Activated CD4-positive, alpha-beta T cell treated with anti-CD3 and anti-CD28 coated beads, Interleukin-10, Interleukin-2, amounts not matched to agents 100 ng/mL and 50 ng/mL, durations not matched to agents 16 hours and 8 hours (primary cell): ENCODE data around the gene DUSP28.

Experiments used
- DNase-seq: peaks from one replicate; pipeline ENCODE4 v3.0.0-alpha.2; 2020

The DUSP28 gene

DNA sequence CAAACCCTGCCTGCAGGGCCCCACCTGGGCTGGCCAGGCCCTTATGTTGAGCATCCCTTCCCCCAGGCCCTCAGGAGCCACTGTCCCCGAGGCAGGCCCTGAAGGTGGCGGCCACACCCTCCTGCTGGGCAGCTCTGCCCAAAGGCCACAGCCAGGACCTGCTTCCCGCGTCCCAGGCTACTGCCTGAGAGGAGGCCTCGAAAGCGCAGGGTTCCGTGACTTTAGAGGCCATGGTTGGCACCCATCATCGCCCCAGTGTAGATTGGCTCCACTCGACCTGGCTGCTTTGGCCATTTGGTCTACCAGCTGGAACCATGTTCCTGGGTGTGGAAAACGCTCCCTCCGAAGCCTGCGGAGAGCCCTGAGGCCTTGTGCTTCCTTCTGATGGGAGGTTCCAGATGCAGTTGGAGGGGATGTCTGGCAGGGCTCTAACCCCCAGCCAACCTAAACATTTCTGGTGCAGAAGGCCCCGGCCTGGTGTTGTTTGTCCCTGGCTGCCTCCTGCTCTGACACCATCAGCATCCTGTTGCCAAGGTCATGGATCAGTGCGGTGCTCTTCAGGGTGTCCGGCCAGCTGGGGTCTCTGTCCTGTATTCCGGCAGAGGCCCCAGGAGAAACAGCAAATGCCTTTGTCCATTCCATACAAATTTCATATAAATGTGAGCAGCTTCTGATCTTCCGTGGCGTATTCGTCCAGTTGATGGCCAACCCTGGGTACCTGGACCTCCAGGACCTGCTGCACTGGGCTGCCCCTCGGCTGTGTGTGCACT is 41.1 kb downstream of the DUSP28 start:
- no peak for DNase-seq

DNA sequence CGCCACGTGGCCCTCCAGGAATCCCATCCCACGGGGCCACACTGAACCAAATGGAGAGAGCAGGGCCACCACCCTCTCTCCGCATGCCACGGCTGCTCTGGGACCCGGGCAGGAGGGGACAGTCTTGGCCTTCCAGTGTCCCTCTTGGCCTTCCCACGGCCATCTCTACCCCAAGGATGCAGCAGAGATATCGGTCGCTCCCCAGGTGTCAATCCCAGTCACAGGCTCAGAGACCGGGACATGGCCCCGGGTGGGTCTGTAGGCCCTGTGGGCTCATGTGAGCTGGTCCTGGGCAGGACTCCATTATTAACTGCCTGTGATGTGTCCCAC is 41.6 kb downstream of the DUSP28 start:
- DNase-seq: no peak

DNA sequence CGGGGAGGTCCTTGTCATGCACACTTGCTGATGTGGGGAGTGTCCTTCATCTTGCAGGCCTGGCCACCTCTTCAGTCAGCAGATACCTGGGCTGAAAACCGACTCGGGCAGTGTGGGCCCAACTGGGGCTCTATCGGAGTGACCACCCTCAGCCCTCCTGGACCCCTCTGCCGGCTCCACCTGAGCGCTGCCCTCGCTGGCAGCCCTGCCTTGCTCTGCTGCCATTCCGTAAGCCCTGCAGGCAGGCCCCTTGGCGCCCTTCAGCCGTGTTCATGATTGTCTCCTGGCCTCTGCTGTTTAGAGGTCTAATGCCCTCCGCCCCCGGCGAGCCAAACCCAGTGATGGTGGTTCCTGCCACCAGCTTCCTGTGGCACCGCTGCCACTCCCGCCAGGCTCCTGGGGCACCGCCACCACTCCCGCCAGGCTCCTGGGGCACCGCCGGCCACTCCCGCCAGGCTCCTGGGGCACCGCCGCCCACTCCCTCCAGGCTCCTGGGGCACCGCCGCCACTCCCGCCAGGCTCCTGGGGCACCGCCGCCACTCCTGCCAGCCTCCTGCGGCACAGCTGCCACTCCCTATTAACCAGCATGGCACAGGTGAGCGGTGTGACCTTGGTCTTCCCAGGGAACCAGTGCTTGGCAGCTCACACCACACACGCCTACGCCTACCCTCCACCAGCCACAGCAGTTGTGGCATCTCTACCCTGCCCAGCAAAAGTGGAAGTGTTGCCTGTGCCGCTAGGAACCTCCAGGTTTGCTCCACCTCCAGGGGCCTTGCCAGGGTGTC is 42.3 kb downstream of the DUSP28 start:
- no peak for DNase-seq

DNA sequence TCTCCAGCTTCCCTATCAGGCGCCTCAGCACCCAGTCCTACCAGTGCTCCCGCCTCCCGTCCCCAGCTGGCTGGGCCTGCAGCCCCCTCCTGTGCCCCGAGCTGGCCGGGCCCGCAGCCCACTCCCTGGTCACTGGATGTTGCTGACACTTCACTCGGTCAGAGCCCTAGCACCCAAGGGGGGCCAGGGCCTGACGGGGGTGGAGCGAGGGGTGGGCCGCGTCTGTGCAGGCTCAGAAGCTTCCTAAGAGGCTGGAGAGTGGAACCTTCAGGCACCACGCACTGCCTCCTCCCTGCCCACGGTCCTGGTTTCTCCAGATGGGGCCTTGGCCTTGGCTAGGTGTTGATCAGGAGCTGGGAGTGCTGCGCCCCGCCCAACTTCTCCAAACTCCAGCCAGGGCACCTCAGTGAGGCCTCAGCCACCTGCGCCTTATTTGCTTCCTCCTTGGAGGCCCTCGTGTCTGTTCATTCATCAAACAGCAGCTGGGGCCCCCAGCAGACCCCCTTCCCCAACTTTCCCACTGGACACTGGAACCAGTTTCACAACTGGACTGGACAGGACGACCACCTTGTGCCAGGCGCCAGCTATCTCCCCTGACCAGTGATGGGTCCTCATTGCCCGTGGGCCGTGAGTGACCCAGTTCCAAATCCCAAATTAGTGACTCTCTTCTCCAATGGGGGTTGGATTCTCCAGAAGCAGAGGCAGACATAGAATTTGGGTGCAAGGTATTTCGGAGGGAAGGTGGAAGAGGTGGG is 43.1 kb downstream of the DUSP28 start:
- DNase-seq: no peak

DNA sequence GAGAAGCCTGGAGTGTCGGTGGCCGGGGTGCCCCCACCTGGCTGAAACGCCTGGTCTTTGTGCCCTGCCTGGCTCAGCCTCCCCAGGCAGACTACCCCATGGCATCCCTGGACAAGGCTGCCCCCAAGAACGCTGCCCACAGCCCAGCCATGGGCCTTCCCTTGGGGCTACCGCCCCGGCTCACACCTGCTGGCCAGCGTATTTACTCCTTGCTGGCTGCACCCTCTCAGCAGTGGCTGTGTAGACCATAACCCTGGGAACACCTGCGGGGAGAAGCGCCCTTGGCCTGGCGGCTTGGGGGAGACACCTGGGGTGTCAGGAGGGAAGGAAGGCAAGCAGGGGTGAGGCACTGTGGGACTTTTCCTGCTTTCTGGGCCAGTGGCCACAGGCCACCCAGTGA is 43.7 kb downstream of the DUSP28 start:
- DNase-seq: no peak

DNA sequence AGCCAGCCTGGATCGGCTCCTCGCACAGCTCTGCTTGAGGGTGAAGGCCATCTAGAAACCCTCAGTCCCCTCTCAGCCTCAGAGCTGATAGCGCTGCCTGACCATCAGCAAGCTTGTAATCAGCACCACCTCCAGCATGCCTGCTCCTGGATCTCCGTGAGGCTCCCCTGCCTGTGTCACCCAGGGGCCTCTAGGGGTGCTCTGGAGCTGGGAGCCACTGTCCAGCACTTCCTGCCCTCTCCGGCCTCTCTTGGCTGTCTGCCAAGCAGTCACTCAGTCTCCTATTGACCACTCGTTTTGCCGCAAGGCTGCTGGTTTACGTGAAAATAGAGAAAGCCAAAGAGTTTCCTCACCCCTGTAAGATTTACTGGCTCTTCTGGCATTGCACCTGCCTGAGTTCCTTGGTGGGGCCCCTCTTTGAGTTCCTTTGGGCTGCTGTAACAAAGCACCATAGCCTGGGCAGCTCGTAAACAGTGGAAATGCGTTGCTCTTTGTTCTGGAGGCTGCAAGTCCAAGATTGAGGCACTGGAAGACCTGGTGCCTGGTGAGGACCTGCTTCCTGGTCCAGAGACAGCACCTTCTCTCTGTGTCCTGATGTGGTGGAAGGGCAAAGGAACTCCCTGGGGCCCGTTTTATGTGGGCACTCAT is 44.3 kb downstream of the DUSP28 start:
- no peak for DNase-seq

DNA sequence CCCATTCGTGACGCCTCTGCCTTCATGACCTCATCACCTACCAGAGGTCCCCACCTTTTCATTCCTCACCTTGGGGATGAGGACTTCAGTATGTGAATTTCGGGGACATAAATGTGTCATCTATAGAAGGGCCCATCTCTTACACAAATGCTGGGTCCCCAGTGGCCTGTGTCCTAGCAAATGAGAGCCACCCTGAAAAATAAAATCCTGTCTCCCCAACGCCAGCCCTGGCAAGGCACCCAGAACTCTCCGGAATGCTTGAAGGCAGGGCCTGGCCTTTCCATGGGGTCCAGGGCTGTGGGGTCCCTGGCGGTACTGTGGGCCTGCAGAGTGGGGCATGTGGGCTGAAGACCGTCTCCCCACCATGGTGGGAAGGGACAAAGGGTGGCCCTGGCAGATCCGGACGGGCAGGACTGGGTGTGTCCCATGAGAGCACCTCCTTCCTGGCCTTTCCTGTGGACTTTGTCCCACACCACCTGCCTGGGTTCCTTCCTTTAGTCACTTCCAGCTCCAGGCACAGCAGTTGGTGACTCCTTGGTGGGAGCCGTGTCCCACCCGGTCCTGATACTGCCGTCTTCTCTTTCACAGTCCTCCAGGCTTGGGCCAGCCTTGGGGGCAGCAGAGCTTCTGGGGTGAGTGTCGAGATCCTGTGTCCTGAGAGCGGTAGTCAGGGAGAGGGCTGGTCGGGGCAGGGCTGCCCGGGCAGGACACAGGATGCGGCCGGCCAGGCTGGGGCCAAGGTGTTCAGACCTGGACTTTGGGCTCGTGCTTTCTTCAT is 45.0 kb downstream of the DUSP28 start:
- DNase-seq: no peak

DNA sequence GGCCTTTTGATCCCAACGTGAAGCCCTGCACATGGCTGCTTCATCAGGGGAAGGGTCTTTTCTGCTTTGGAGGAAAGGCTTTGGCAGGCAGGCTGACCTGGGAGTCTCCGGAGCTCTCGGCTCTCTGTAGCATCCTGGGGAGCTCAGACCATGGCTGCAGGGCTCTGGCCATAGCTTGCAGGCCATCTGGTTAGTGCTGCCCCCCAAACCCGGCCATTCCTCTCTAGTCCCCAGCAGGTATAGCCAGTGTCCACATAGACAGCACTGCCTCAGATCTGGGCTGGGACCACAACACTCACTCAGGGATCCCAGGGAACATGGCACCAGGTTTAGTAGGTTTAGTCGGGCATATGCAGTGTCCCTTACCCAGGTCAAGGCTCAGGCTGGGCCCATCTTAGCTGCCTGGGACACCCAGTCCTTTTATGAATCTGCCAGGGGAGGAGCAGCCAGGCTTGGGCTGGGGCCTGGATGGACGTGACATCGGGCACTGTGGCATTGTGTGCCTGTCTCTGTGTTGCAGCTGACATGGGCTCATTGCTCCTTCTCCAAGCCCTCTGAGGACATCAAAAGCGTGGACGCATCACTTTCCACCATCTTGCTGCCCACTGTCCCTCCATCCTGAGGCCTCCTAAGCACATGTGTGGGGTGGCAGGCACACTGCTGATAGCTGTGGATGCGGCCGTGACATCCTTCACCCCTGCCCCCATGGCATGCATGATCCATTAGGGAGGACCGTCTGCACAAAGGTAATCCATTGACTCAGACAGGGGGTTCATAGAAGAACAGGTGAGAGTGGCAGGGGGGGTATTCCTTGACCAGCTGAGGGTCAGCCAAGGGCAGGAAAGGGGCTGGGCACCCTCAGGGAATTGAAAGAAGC is 45.9 kb downstream of the DUSP28 start:
- no peak for DNase-seq

DNA sequence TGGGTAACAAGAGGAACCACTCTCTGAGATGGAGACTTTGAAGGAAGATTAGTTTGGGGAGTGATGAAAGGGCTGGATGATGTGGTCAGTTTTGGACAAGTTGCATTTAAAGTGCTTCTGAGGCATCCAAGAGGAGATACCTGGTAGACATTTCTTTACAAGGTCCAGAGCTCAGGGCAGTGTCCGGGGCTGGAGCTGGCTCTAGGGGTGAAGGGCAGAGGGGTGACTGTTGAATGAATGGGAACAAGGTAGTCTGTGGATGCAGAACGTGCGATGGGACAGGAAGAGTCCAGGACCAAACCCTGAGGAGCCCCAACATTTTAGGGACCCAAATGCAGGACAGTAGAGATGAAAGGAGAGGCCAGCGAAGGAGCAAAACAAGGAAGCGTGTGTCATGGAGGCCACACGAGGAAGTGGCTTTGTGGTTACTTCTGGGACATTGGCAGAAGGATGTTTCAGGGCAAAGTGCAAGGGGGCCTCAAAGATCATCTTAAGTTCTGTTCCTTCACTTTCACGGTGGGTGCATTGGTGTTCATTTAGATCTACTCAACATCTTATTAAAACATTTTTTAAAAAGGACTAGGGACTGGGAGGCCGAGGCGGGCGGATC is 51.5 kb downstream of the DUSP28 start:
- peak; percentile 48 for DNase-seq
